SU-DHL-6 (cell line): ENCODE data around the gene TNS3.

Experiments used
- EZH2phosphoT487 ChIP-seq: fragments of 200-600 bp; sonication (generic), shearing (Covaris generic); conservative IDR thresholded peaks from 2 replicates; pipeline ENCODE4 v1.6.1; 2018; ENCODE audit warnings: mild to moderate bottlenecking, antibody characterized with exemption, low read length, moderate library complexity, mixed read lengths
- TF ChIP-seq, protein P1 (sequence below): fragments of 200-600 bp; sonication (generic); IDR thresholded peaks from one replicate; pipeline ENCODE4 v1.5.1; 2017; ENCODE audit warnings: antibody characterized with exemption, mild to moderate bottlenecking, low read length, moderate library complexity; ENCODE audit not compliant: insufficient read depth, poor library complexity, severe bottlenecking

DNA sequence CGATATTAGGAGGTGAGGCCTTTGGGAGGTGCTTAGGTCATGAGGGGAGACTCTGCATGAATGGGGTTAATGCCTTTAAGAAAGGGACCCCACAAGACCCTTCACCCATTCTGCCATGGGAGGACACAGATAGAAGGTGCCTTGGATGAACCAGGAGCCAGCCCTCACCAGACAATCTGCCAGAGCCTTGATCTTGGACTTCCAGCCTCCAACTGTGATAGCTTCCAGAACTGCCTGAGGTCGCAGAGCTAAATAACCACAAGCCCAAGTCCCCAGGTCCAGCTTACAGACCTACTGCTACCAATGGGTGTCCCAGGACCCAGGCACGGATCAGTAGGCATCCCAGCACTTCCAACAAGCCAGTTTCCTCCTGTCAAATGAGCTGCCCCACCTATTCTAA is 37.5 kb downstream of the TNS3 start:
- TF ChIP-seq, protein P1, sequence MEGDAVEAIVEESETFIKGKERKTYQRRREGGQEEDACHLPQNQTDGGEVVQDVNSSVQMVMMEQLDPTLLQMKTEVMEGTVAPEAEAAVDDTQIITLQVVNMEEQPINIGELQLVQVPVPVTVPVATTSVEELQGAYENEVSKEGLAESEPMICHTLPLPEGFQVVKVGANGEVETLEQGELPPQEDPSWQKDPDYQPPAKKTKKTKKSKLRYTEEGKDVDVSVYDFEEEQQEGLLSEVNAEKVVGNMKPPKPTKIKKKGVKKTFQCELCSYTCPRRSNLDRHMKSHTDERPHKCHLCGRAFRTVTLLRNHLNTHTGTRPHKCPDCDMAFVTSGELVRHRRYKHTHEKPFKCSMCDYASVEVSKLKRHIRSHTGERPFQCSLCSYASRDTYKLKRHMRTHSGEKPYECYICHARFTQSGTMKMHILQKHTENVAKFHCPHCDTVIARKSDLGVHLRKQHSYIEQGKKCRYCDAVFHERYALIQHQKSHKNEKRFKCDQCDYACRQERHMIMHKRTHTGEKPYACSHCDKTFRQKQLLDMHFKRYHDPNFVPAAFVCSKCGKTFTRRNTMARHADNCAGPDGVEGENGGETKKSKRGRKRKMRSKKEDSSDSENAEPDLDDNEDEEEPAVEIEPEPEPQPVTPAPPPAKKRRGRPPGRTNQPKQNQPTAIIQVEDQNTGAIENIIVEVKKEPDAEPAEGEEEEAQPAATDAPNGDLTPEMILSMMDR: no peak
- no peak for TF ChIP-seq EZH2phosphoT487
